ENCODE data around the gene PUSL1.

Gene PUSL1

GRCh38 chr1:1270813-1271212 is 37.6 kb upstream of the PUSL1 start:
- Histone ChIP-seq H3K27me3 (ENCODE audit: control insufficient read depth in 1 of 2, insufficient read depth in 2 of 2, low read length in 2 of 2) (no peaks in the 10 kb centered on the region), H3K4me3 (ENCODE audit: low read depth in 1 of 2, low read length in 2 of 2) (no peak overlapping the region), H3K9ac (ENCODE audit: low read length) (peak overlapping the region; percentile 36), H3K4me1 (ENCODE audit: insufficient read depth, low read length) (peaks cover 37% of the 10 kb centered on the region), H3K9me3 (ENCODE audit: low read length) (no peaks in the 10 kb centered on the region), H3K36me3 (ENCODE audit: insufficient read depth, low read length) (peaks cover 17% of the 10 kb centered on the region), H3K27ac (ENCODE audit: low read depth, low read length) (no peak overlapping the region)

DNA sequence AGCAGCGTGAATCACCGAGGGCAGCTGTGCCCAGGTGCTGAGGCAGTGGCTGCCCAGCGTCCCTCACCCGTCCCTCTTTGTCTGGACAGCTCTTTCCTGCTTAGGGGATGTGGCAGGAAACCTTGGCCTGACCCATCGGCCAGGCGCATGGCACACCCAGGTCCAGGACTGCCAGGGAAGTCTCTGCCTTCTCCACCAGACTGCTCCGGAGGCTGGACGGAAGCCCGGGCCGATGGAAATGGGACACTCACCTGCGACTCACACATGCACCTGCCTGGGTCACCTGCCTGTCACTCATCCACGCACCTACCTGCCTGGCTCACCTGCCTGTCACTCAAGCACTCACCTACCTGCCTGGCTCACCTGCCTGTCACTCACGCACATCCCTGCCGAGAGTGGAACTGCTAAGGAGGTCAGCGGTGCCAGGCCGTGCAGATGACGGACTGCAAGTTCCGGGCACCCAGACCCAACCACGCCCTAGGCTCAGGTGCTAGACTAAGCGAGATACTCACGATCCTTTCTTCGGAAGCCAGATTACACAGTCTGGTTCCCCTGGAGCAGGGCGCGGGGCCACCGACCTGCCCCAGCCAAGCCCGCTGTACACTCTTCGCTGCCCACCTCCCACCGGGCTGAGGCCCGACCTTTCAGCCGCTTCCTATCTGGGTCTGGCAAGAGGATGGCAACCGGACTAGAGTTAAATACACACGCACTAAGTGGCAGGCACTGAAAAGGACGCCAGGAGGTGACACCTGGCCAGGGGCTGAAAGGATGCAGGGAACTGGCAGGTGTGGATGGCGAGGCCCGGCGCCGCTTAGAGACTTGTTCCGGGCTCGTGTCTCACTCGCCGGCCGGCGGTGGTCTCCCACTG is 35.8 kb upstream of the PUSL1 start:
- peak overlapping the region; percentile 80 for H3K9ac ChIP-seq (ENCODE audit: low read length)
- H3K36me3 ChIP-seq (ENCODE audit: insufficient read depth, low read length) = peaks cover 11% of the 10 kb centered on the region
- no peaks in the 10 kb centered on the region for H3K9me3 ChIP-seq (ENCODE audit: low read length)
- H3K27me3 ChIP-seq (ENCODE audit: control insufficient read depth in 1 of 2, insufficient read depth in 2 of 2, low read length in 2 of 2) = no peaks in the 10 kb centered on the region
- peak overlapping the region; percentile 56 to 91 for H3K4me3 ChIP-seq (ENCODE audit: low read depth in 1 of 2, low read length in 2 of 2)
- peaks cover 37% of the 10 kb centered on the region for H3K4me1 ChIP-seq (ENCODE audit: insufficient read depth, low read length)
- H3K27ac ChIP-seq (ENCODE audit: low read depth, low read length) = peak overlapping the region; percentile 41

GRCh38 chr1:1273209-1273511 is 35.2 kb upstream of the PUSL1 start:
- Histone ChIP-seq H3K4me1 (ENCODE audit: insufficient read depth, low read length) (peaks cover 37% of the 10 kb centered on the region), H3K36me3 (ENCODE audit: insufficient read depth, low read length) (peaks cover 5% of the 10 kb centered on the region), H3K4me3 (ENCODE audit: low read depth in 1 of 2, low read length in 2 of 2) (peak overlapping the region; percentile 56 to 91), H3K9ac (ENCODE audit: low read length) (peak overlapping the region; percentile 80), H3K27me3 (ENCODE audit: control insufficient read depth in 1 of 2, insufficient read depth in 2 of 2, low read length in 2 of 2) (no peaks in the 10 kb centered on the region), H3K9me3 (ENCODE audit: low read length) (no peaks in the 10 kb centered on the region), H3K27ac (ENCODE audit: low read depth, low read length) (peak overlapping the region; percentile 41)

DNA sequence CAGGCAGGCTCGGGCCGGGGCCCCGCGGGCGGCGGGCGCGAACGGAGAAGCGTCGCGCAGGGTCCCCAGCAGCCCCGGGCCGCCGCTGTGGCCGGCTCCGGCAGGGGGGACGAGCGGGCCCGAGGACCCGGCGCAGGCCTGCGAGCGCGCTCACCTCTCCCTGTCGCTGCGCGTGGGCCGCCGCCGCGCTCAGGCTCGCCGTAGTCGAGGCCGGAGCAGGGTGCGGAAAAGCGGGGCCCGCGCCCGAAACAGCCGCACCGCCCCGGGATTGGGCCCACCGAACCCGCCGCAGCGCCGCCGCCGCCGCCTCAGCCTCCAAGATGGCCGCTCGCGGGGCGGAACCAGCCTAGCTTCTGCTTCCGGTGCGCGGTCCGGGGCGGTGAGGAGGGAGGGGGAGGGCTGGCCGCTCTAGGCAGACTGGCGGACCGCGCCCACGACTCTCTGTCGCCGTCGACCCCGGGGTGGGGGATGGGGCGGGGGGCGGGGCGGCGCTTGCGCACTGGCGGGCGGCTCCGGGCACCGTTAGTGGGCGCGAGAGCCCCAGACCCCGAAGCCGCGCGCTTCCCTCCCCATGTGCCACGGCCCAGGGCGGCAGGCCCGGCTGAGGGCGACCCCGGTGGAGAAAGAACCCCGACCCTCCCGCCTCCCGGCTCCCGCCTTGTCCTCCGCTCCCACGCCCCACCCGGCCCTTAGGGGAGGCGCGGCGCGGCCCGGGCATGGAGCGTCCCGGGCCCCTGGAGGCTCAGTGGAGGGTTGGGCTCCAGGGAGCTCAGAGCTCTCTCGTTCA is 34.7 kb upstream of the PUSL1 start, which contains the start of gene UBE2J2:
Gene UBE2J2 (minus strand): TSS at position 343 of the 787 bp plus-strand sequence. CDS start 5,862 bp downstream, outside the sequence.
- Histone ChIP-seq H3K9ac (ENCODE audit: low read length) (peak within 1 kb of the TSS; percentile 80), H3K36me3 (ENCODE audit: insufficient read depth, low read length) (no peaks in the 10 kb centered on the region), H3K27me3 (ENCODE audit: control insufficient read depth in 1 of 2, insufficient read depth in 2 of 2, low read length in 2 of 2) (no peaks in the 10 kb centered on the region), H3K27ac (ENCODE audit: low read depth, low read length) (peak within 1 kb of the TSS; percentile 54), H3K4me3 (ENCODE audit: low read depth in 1 of 2, low read length in 2 of 2) (peak within 1 kb of the TSS; percentile 66 to 91), H3K4me1 (ENCODE audit: insufficient read depth, low read length) (peaks cover 37% of the 10 kb centered on the region), H3K9me3 (ENCODE audit: low read length) (no peaks in the 10 kb centered on the region)

- H3K4me3 ChIP-seq (ENCODE audit: low read depth in 1 of 2, low read length in 2 of 2) = peak overlapping the region; percentile 63 to 66
- no peaks in the 10 kb centered on the region for H3K27me3 ChIP-seq (ENCODE audit: control insufficient read depth in 1 of 2, insufficient read depth in 2 of 2, low read length in 2 of 2)
- peak overlapping the region; percentile 54 for H3K27ac ChIP-seq (ENCODE audit: low read depth, low read length)
- H3K36me3 ChIP-seq (ENCODE audit: insufficient read depth, low read length) = no peaks in the 10 kb centered on the region
- peaks cover 37% of the 10 kb centered on the region for H3K4me1 ChIP-seq (ENCODE audit: insufficient read depth, low read length)
- peak overlapping the region; percentile 44 for H3K9ac ChIP-seq (ENCODE audit: low read length)
- no peaks in the 10 kb centered on the region for H3K9me3 ChIP-seq (ENCODE audit: low read length)
Observed at GRCh38 chr1:1274299-1274930, 34.0 kb upstream of the PUSL1 start.

DNA sequence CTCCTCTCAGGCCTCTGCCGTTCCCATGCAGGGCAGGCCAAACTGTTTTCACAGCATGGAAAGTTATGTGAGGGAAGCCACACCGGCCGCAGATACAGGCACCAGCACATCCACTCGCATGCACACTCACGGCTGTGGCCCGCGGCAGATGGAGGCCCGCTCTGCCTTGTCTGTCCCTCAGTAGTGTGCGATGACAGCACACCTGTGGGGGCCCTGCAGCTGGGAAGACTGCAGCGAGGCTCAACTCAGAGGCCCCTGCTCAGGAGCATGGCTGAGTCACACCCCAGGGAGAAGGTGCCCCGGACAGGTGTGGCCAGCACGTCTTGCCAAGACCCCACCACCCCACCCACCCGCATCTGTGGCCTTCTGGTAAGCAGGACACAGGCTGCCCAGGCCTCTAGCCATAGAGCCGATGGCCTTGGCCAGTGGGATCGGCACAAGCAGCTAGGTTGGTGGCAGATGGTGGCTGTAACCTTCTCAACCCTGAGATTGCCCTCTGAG is 33.4 kb upstream of the PUSL1 start:
- Histone ChIP-seq H3K27ac (ENCODE audit: low read depth, low read length) (peak overlapping the region; percentile 54), H3K36me3 (ENCODE audit: insufficient read depth, low read length) (no peaks in the 10 kb centered on the region), H3K27me3 (ENCODE audit: control insufficient read depth in 1 of 2, insufficient read depth in 2 of 2, low read length in 2 of 2) (no peaks in the 10 kb centered on the region), H3K9ac (ENCODE audit: low read length) (no peak overlapping the region), H3K4me1 (ENCODE audit: insufficient read depth, low read length) (peaks cover 36% of the 10 kb centered on the region), H3K9me3 (ENCODE audit: low read length) (no peaks in the 10 kb centered on the region), H3K4me3 (ENCODE audit: low read depth in 1 of 2, low read length in 2 of 2) (peak overlapping the region in 1 of 2 donors; percentile 63)

DNA sequence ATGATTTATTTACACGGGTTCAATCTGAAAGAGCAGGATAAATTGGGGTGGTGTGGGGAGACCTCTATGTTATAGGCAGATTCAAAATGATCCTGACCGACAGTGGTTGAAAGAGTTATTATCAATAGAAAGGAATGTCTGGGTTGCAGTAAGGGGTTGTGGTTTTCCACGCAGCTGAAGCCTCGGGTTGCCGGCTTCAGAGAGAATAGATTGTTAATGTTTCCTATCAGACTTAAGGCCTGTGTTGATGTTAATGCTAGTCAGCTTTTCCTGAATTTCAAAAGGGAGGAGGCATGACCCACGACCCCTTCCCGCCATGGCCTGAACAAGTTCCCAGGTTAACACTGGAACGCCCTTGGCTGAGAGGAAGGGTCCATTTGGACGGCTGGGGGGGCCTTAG is 32.6 kb upstream of the PUSL1 start:
- H3K4me3 ChIP-seq (ENCODE audit: low read depth in 1 of 2, low read length in 2 of 2) = no peak overlapping the region
- H3K4me1 ChIP-seq (ENCODE audit: insufficient read depth, low read length) = peaks cover 27% of the 10 kb centered on the region
- no peaks in the 10 kb centered on the region for H3K9me3 ChIP-seq (ENCODE audit: low read length)
- no peak overlapping the region for H3K9ac ChIP-seq (ENCODE audit: low read length)
- H3K27ac ChIP-seq (ENCODE audit: low read depth, low read length) = no peak overlapping the region
- H3K27me3 ChIP-seq (ENCODE audit: control insufficient read depth in 1 of 2, insufficient read depth in 2 of 2, low read length in 2 of 2) = no peaks in the 10 kb centered on the region
- H3K36me3 ChIP-seq (ENCODE audit: insufficient read depth, low read length) = no peaks in the 10 kb centered on the region

DNA sequence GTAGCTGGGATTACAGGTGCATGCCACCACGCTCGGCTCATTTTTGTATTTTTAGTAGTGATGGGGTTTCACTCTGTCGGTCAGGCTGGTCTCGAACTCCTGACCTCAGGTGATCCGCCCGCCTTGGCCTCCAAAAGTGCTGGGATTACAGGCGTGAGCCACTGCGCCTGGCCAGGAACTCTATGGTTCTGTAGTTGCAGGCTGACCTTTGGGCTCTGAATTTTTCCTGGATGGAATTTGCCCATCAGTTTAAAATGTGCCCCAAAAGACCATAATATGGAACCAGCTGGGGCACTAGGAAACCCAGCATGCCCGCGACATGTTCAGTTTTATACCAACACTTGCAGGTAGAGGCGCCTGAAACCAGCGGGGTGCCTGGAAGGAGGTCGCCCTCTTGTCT is 29.8 kb upstream of the PUSL1 start:
- no peaks in the 10 kb centered on the region for H3K9me3 ChIP-seq (ENCODE audit: low read length)
- no peaks in the 10 kb centered on the region for H3K27me3 ChIP-seq (ENCODE audit: control insufficient read depth in 1 of 2, insufficient read depth in 2 of 2, low read length in 2 of 2)
- no peak overlapping the region for H3K27ac ChIP-seq (ENCODE audit: low read depth, low read length)
- H3K9ac ChIP-seq (ENCODE audit: low read length) = no peak overlapping the region
- no peak overlapping the region for H3K4me3 ChIP-seq (ENCODE audit: low read depth in 1 of 2, low read length in 2 of 2)
- H3K36me3 ChIP-seq (ENCODE audit: insufficient read depth, low read length) = no peaks in the 10 kb centered on the region
- H3K4me1 ChIP-seq (ENCODE audit: insufficient read depth, low read length) = peaks cover 7% of the 10 kb centered on the region

DNA sequence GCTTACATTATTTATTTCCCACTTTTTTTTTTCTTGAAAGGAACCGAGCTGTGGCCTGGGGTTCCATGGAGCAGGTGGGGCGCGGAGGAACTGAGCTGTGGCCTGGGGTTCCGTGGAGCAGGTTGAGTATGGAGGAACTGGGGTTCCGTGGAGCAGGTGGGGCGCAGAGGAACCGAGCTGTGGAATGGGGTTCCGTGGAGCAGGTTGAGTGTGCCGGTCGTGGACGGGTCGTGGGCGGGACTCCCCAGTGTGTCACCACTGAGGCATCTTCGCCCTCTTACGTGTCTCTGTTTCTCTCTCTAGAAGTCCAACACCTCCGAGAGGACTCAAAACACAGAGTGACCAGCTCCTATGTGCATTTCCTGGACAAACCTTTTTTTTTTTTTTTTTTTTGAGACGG is 29.4 kb upstream of the PUSL1 start:
- H3K27ac ChIP-seq (ENCODE audit: low read depth, low read length) = no peak overlapping the region
- no peak overlapping the region for H3K9ac ChIP-seq (ENCODE audit: low read length)
- no peaks in the 10 kb centered on the region for H3K27me3 ChIP-seq (ENCODE audit: control insufficient read depth in 1 of 2, insufficient read depth in 2 of 2, low read length in 2 of 2)
- H3K4me3 ChIP-seq (ENCODE audit: low read depth in 1 of 2, low read length in 2 of 2) = no peak overlapping the region
- H3K36me3 ChIP-seq (ENCODE audit: insufficient read depth, low read length) = no peaks in the 10 kb centered on the region
- H3K4me1 ChIP-seq (ENCODE audit: insufficient read depth, low read length) = peaks cover 7% of the 10 kb centered on the region
- no peaks in the 10 kb centered on the region for H3K9me3 ChIP-seq (ENCODE audit: low read length)

GRCh38 chr1:1280782-1281481 is 27.5 kb upstream of the PUSL1 start:
- no peak overlapping the region for H3K27ac ChIP-seq (ENCODE audit: low read depth, low read length)
- H3K36me3 ChIP-seq (ENCODE audit: insufficient read depth, low read length) = no peaks in the 10 kb centered on the region
- no peaks in the 10 kb centered on the region for H3K4me1 ChIP-seq (ENCODE audit: insufficient read depth, low read length)
- H3K27me3 ChIP-seq (ENCODE audit: control insufficient read depth in 1 of 2, insufficient read depth in 2 of 2, low read length in 2 of 2) = peaks cover 0 to 14% of the 10 kb centered on the region in 2 donors
- no peak overlapping the region for H3K9ac ChIP-seq (ENCODE audit: low read length)
- H3K4me3 ChIP-seq (ENCODE audit: low read depth in 1 of 2, low read length in 2 of 2) = no peak overlapping the region
- H3K9me3 ChIP-seq (ENCODE audit: low read length) = no peaks in the 10 kb centered on the region

All from muscle layer of colon (tissue), 2 donors.